COLO668 (cell line): ENCODE results near the gene CLIP4.
"Not testable (repeated sequence)": the region's sequence is repeated elsewhere in the genome, so short reads cannot be mapped to it uniquely, and the experiment has no call there.

Source experiments
- DNase-seq: peaks from one replicate; lab custom pipeline; 2025; ENCODE audit not compliant: unreplicated experiment; lab: John Stamatoyannopoulos, UW

The CLIP4 gene

GRCh38 chr2:29100564-29100963, 14.7 kb upstream of the CLIP4 start:
- DNase-seq = no peak

GRCh38 chr2:29104688-29105087, 10.5 kb upstream of the CLIP4 start:
- DNase-seq = no peak

GRCh38 chr2:29105375-29105774, 9.8 kb upstream of the CLIP4 start:
- no peak for DNase-seq

GRCh38 chr2:29106256-29106655, 9.0 kb upstream of the CLIP4 start:
- no peak for DNase-seq

- DNase-seq = no peak
Measured at GRCh38 chr2:29106980-29107388, 8.2 kb upstream of the CLIP4 start.

GRCh38 chr2:29107547-29107946, 7.7 kb upstream of the CLIP4 start:
- DNase-seq = not testable (repeated sequence)

- DNase-seq = no peak
Measured at GRCh38 chr2:29108225-29108624, 7.0 kb upstream of the CLIP4 start.

GRCh38 chr2:29109246-29109645, 6.0 kb upstream of the CLIP4 start:
- DNase-seq = no peak

GRCh38 chr2:29110916-29111535, 4.2 kb upstream of the CLIP4 start:
- no peak for DNase-seq

GRCh38 chr2:29112379-29112778, 2.8 kb upstream of the CLIP4 start:
- no peak for DNase-seq

GRCh38 chr2:29113027-29113686, 2.1 kb upstream of the CLIP4 start:
- DNase-seq = no peak

- peak; percentile 27 for DNase-seq
Measured at GRCh38 chr2:29113891-29114321, 1.3 kb upstream of the CLIP4 start.

GRCh38 chr2:29114586-29114945, 649 bp upstream of the CLIP4 start:
- DNase-seq = no peak

GRCh38 chr2:29115797-29116781, 874 bp downstream of the CLIP4 start:
- DNase-seq = peak; percentile 20

- no peak for DNase-seq
Measured at GRCh38 chr2:29117636-29118303, 2.6 kb downstream of the CLIP4 start.

- no peak for DNase-seq
Measured at GRCh38 chr2:29119211-29119610, 4.0 kb downstream of the CLIP4 start.

- DNase-seq = no peak
Measured at GRCh38 chr2:29120846-29121245, 5.6 kb downstream of the CLIP4 start.

GRCh38 chr2:29123617-29124349, 8.6 kb downstream of the CLIP4 start:
- no peak for DNase-seq

GRCh38 chr2:29124504-29124903, 9.3 kb downstream of the CLIP4 start:
- no peak for DNase-seq

- no peak for DNase-seq
Measured at GRCh38 chr2:29129586-29130281, 14.5 kb downstream of the CLIP4 start.
